Retinal pigment epithelial cell (primary cell): ENCODE results near the gene RCC1.

Experiments used
- DNase-seq: peaks from one replicate; pipeline ENCODE4 v3.0.0-alpha.2; 2010; ENCODE audit warnings: low read depth
- H3K4me3 ChIP-seq: 2 replicates; pipeline ENCODE4 v1.5.1; 2011; ENCODE audit warnings: mild to moderate bottlenecking, low read length, control low read depth, moderate library complexity
- TF ChIP-seq, protein P1 (sequence below): conservative IDR thresholded peaks from 2 replicates; pipeline ENCODE4 v1.5.1; 2011; ENCODE audit warnings: low read depth, low read length, control low read depth, inconsistent platforms

The RCC1 gene

DNA sequence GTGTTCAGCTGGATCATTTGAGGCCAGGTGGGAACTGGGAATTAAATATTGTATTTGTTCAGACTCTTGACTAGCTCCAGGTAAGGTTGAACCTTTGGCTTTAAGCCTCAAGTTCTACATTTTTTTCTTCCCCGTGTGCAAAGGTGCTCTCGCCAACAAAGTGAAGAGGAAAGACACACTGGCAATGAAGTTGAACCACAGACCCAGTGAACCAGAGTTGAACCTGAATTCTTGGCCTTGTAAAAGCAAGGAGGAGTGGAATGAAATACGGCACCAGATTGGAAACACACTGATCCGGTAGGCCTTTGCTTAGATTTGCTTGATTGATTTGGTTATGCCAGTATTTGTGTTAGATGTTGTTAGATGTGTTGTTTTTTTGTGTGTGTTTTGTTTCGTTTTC lies 25.5 kb upstream of the RCC1 start:
- DNase-seq = no peak
- TF ChIP-seq, protein P1, sequence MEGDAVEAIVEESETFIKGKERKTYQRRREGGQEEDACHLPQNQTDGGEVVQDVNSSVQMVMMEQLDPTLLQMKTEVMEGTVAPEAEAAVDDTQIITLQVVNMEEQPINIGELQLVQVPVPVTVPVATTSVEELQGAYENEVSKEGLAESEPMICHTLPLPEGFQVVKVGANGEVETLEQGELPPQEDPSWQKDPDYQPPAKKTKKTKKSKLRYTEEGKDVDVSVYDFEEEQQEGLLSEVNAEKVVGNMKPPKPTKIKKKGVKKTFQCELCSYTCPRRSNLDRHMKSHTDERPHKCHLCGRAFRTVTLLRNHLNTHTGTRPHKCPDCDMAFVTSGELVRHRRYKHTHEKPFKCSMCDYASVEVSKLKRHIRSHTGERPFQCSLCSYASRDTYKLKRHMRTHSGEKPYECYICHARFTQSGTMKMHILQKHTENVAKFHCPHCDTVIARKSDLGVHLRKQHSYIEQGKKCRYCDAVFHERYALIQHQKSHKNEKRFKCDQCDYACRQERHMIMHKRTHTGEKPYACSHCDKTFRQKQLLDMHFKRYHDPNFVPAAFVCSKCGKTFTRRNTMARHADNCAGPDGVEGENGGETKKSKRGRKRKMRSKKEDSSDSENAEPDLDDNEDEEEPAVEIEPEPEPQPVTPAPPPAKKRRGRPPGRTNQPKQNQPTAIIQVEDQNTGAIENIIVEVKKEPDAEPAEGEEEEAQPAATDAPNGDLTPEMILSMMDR = no peak
- H3K4me3 ChIP-seq = no peak overlapping the region

DNA sequence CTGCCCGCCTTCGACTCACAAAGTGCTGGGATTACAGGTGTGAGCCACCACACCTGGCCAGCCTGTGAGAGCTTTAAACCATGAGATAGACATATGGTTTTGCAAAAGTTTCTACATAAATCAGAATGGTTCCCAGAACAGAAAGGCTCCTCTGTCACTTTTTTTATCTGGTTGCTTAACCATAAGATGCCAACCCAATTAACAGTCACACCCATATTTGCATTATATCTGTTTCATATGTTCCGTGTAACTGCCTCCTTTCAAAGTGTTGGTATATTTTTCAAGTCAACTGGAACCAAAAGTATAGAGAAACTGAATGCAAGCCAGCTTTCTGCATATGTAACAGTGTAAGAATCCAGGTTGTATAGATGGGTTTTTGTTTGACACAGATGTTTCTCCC lies 23.7 kb upstream of the RCC1 start:
- DNase-seq = no peak
- TF ChIP-seq, protein P1 = no peak
- no peak overlapping the region for H3K4me3 ChIP-seq

DNA sequence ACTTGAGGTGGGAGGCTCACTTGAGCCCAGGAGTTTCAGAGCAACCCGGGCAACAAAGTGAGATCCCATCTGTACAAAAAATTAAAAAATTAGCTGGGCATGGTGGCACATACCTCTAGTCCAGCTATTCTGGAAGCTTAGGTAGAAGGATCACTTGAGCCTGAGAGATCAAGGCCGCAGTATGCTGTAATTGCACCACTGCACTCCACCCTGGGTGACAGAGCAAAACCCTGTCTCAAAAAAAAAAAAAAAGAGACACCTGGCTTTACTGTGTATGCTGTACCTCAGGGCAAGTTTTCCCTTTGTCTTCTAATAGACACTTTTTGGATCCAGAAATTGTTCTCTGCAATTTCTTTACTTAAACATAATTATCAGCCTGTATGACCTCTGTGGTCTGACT lies 23.1 kb upstream of the RCC1 start:
- TF ChIP-seq, protein P1 = no peak
- no peak for DNase-seq
- H3K4me3 ChIP-seq = no peak overlapping the region

DNA sequence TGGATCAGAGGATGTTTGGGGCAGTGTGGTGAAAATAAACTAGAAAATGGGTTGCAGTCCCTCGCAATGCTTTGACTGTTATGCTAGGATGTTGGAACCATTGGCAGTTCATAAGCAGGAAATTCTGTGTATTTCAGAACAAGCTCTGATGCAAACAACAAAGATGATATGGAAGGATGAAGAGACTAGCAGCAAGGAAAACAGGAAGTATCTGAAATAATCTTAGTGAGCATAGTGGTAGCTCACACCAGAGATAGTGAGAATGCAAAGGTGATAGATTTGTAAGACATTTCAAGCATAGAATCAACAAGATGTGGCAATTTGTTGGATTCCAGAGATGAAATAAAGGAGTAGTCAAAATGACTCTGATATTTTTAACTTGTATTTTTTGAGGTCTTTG lies 11.1 kb upstream of the RCC1 start:
- no peak overlapping the region for H3K4me3 ChIP-seq
- DNase-seq = no peak
- TF ChIP-seq, protein P1 = no peak

DNA sequence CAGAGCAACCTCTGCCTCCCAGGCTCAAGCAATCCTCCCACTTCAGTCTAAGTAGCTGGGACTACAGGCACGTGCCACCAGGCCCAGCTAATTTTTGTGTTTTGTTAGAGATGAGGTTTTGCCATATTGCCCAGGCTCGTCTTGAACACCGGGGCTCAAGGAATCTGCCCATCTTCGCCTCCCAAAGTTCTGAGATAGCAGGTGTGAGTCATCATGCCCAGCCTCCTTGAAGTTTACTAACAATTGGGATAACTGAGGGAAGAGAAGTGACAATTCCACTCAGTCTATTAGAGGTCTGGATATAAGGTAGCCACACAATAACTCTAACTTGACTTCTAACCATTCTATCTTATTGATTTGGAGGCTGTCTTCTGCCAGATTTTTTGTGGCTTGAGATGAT lies 6.3 kb upstream of the RCC1 start:
- no peak overlapping the region for H3K4me3 ChIP-seq
- TF ChIP-seq, protein P1 = no peak
- DNase-seq = no peak

DNA sequence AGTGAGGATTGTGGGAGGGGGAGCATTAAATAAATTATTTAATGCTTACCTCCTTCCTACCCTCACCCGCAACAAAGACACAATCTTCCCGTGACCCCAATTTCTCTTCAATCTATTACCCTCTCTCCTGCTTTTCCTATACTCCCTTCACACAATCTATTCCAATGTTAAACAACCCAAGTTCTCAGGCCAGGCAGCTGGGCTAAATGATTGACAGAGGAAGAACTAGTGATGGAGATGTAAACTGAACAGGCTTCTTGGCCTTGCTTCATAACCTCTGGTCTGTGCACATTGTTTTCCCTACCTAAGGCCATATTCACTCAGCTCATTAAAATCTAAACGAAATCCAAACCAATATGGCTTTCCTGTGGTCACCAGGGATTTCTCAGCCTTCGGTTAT lies 3.9 kb upstream of the RCC1 start:
- H3K4me3 ChIP-seq = no peak overlapping the region
- no peak for DNase-seq
- TF ChIP-seq, protein P1 = no peak

DNA sequence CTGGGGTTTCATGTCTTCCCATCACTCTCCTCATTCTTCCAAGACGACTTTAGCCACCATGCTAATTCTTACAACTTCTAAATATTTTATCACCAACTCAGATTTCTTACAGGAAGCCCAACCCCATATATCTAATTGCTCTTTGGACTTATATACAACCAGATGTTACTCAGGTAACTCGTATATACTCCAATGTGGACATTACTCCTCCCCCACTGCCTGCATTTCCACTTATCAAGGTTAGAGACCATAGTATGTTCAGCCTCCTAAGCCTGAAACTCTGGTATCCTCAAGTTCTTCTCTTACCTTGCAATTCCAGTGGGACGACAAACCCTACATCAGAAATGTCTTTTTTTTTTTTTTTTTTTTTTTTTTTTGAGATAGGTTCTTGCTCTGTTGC lies 2.7 kb upstream of the RCC1 start:
- no peak overlapping the region for H3K4me3 ChIP-seq
- no peak for DNase-seq
- TF ChIP-seq, protein P1 = no peak
